ENCODE results near the gene PRKCH. TPM values are rescaled to one million over a fixed set of nuclear protein-coding genes. Genes with fewer than 3 reads are reported as not detected.

PRKCH gene
- total and polyA plus RNA-seq, 2 of the 13 experiments (the other 11 are each of a cell fraction or from before 2014, with no cell fraction given), result 0.48 to 1.3 TPM

DNA sequence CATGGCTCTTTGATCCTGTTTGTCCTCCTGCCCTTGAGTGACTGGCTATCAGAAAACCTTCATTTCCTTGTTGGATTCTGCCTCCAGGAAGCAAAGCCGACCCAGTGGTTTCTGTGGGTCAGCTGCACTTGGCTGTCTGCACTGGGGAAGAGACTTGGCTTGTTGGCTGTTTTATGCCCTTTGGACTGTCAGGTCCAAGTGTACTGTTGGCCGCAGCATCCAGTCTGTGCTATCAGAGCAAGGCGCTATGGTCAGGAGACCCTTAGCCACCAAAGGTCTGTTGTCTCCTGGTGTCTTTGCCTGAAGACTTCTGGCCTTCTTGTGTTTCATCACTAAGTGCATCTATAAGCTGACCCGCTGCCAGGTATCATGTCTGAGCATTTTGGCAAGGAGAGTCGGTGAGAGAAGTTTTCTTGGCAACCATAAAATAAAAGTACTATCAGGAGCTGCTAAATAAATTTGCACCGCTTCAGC, 196.6 kb downstream of the PRKCH start (continued):
- TF ChIP-seq, protein P1, sequence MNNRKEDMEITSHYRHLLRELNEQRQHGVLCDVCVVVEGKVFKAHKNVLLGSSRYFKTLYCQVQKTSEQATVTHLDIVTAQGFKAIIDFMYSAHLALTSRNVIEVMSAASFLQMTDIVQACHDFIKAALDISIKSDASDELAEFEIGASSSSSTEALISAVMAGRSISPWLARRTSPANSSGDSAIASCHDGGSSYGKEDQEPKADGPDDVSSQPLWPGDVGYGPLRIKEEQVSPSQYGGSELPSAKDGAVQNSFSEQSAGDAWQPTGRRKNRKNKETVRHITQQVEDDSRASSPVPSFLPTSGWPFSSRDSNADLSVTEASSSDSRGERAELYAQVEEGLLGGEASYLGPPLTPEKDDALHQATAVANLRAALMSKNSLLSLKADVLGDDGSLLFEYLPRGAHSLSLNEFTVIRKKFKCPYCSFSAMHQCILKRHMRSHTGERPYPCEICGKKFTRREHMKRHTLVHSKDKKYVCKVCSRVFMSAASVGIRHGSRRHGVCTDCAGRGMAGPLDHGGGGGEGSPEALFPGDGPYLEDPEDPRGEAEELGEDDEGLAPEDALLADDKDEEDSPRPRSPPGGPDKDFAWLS (CRISPR knock-in tag; IDR thresholded peaks at IDR 0.05; ENCODE audit: borderline replicate concordance), result no peak
- TF ChIP-seq ZFP36L1 (CRISPR knock-in tag; IDR thresholded peaks at IDR 0.05) (no peak), ZNF205 (CRISPR knock-in tag; IDR thresholded peaks at IDR 0.05) (no peak), ZNF431 (CRISPR knock-in tag; IDR thresholded peaks at IDR 0.05; ENCODE audit: borderline replicate concordance, low read depth) (no peak), THAP9 (CRISPR knock-in tag; IDR thresholded peaks at IDR 0.05; ENCODE audit: borderline replicate concordance) (no peak), ZNF549 (CRISPR knock-in tag; IDR thresholded peaks at IDR 0.05) (peak; percentile 68; the same call in 1 of the 2 replicates), DMTF1 (CRISPR knock-in tag; IDR thresholded peaks at IDR 0.05) (no peak), ZNF660 (CRISPR knock-in tag; IDR thresholded peaks at IDR 0.05; ENCODE audit: borderline replicate concordance, low read depth) (no peak), TBX2 (CRISPR knock-in tag; IDR thresholded peaks at IDR 0.05; ENCODE audit: borderline replicate concordance) (no peak), REL (CRISPR knock-in tag; conservative IDR thresholded peaks at IDR 0.05) (no peak), FOXJ3 (CRISPR knock-in tag; IDR thresholded peaks at IDR 0.05; ENCODE audit: borderline replicate concordance) (no peak), NFYB (CRISPR knock-in tag; IDR thresholded peaks at IDR 0.05) (no peak), RBM39 (IDR thresholded peaks at IDR 0.05; ENCODE audit: low read depth, low read length, poor library complexity, severe bottlenecking) (no peak), PLRG1 (conservative IDR thresholded peaks at IDR 0.05) (no peak), PAX8 (CRISPR knock-in tag; IDR thresholded peaks at IDR 0.05; ENCODE audit: borderline replicate concordance) (no peak), RXRA (CRISPR knock-in tag; IDR thresholded peaks at IDR 0.05) (0 out of 2 replicates have a peak, but pooled peaks have one; percentile 52), AHR (CRISPR knock-in tag; IDR thresholded peaks at IDR 0.05) (no peak), ADNP (CRISPR knock-in tag; IDR thresholded peaks at IDR 0.05) (no peak)
- TF ChIP-seq, protein P2, sequence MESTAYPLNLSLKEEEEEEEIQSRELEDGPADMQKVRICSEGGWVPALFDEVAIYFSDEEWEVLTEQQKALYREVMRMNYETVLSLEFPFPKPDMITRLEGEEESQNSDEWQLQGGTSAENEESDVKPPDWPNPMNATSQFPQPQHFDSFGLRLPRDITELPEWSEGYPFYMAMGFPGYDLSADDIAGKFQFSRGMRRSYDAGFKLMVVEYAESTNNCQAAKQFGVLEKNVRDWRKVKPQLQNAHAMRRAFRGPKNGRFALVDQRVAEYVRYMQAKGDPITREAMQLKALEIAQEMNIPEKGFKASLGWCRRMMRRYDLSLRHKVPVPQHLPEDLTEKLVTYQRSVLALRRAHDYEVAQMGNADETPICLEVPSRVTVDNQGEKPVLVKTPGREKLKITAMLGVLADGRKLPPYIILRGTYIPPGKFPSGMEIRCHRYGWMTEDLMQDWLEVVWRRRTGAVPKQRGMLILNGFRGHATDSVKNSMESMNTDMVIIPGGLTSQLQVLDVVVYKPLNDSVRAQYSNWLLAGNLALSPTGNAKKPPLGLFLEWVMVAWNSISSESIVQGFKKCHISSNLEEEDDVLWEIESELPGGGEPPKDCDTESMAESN (CRISPR knock-in tag; conservative IDR thresholded peaks at IDR 0.05), result 0 out of 2 replicates have a peak, but pooled peaks have one; percentile 39
- TF ChIP-seq, protein P3, sequence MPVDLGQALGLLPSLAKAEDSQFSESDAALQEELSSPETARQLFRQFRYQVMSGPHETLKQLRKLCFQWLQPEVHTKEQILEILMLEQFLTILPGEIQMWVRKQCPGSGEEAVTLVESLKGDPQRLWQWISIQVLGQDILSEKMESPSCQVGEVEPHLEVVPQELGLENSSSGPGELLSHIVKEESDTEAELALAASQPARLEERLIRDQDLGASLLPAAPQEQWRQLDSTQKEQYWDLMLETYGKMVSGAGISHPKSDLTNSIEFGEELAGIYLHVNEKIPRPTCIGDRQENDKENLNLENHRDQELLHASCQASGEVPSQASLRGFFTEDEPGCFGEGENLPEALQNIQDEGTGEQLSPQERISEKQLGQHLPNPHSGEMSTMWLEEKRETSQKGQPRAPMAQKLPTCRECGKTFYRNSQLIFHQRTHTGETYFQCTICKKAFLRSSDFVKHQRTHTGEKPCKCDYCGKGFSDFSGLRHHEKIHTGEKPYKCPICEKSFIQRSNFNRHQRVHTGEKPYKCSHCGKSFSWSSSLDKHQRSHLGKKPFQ (CRISPR knock-in tag; IDR thresholded peaks at IDR 0.05; ENCODE audit: insufficient replicate concordance), result no peak
